Tibial nerve (tissue), 4 donors: Measurements from ENCODE around the gene ATP8B1. TPM values are rescaled to one million over a fixed set of nuclear protein-coding genes. Genes with fewer than 3 reads are reported as not detected.

Experiments
- DNase-seq, 2 donors: peaks; one replicate each; pipeline ENCODE4 v3.0.0-alpha.2; 2019; ENCODE audit warnings: low spot score in 2 of 2
- H3K27ac ChIP-seq, 4 donors: fragments of 200-600 bp; sonication (generic) in 3 of 4; one replicate each; pipeline ENCODE4 v1.5.1; 2017 to 2019; ENCODE audit warnings: mild to moderate bottlenecking in 1 of 4
- H3K27me3 ChIP-seq, 2 donors: fragments of 200-600 bp; sonication (generic) in 1 of 2; one replicate each; pipeline versions ENCODE4 v1.5.1 to v1.6.0; 2017 to 2019
- H3K36me3 ChIP-seq, 3 donors: fragments of 200-600 bp; sonication (generic); one replicate each; pipeline ENCODE4 v1.5.1; 2018 to 2019
- H3K4me1 ChIP-seq, 4 donors: fragments of 200-600 bp; sonication (generic) in 3 of 4; one replicate each; pipeline ENCODE4 v1.5.1; 2017 to 2019
- H3K4me3 ChIP-seq, 4 donors: fragments of 200-600 bp; sonication (generic) in 3 of 4; one replicate each; pipeline ENCODE4 v1.5.1; 2017 to 2019; ENCODE audit warnings: mild to moderate bottlenecking in 1 of 4, moderate library complexity in 1 of 4
- H3K9me3 ChIP-seq, 4 donors: fragments of 200-600 bp; sonication (generic) in 3 of 4; one replicate each; pipeline ENCODE4 v1.5.1; 2017 to 2019
- EP300 ChIP-seq, 2 donors: sonication (generic); formaldehyde crosslinking; IDR thresholded peaks; one replicate each; pipeline ENCODE4 v1.6.1; 2017; ENCODE audit warnings: antibody characterized with exemption in 2 of 2, mild to moderate bottlenecking in 1 of 2
- POLR2A ChIP-seq, 2 donors: fragments of 450-650 bp; IDR thresholded peaks; one replicate each; pipeline ENCODE4 v1.6.1; 2017; ENCODE audit warnings: antibody characterized with exemption in 2 of 2, mild to moderate bottlenecking in 2 of 2, moderate library complexity in 2 of 2
- WGBS, 2 donors: methylation state at CpG; one replicate each; pipeline ENCODE4 v1.1.5; 2018; 5-methylcytosine and 5-hydroxymethylcytosine counted together
- total RNA-seq, 4 donors: library from RNA; depleted of rRNA; stranded (reverse); fragments of >200 nt; gene quantifications; one replicate each; pipeline ENCODE4 v1.1.0, GENCODE V29; 2016
- TF ChIP-seq, protein P1 (sequence below), 5 experiments: fragments of 200-600 bp in 3 of 5; fragments of 450-650 bp in 2 of 5; sonication (generic) in 3 of 5; IDR thresholded peaks; one replicate each; pipeline ENCODE4 v1.5.1; 2016 to 2019; ENCODE audit warnings: antibody characterized with exemption in 5 of 5, mild to moderate bottlenecking in 3 of 5, moderate library complexity in 2 of 5

Gene ATP8B1
- total RNA-seq, 4 donors from 2014 or later = 8.0 to 25.8 (median 12.4) TPM

GRCh38 chr18:57691363-57691762, 111.8 kb downstream of the ATP8B1 start:
- Histone ChIP-seq H3K27ac (no peak overlapping the region), H3K9me3 (peaks cover 0 to 4% (median 0%) of the 10 kb centered on the region in 4 donors), H3K4me3 (no peak overlapping the region), H3K36me3 (peaks cover 0 to 23% (median 0%) of the 10 kb centered on the region in 3 donors), H3K4me1 (no peaks in the 10 kb centered on the region), H3K27me3 (no peaks in the 10 kb centered on the region)
- no peak for DNase-seq
- no peak for TF ChIP-seq POLR2A (IDR thresholded peaks at IDR 0.05)
- no peak for TF ChIP-seq EP300 (IDR thresholded peaks at IDR 0.05)
- TF ChIP-seq, protein P1, sequence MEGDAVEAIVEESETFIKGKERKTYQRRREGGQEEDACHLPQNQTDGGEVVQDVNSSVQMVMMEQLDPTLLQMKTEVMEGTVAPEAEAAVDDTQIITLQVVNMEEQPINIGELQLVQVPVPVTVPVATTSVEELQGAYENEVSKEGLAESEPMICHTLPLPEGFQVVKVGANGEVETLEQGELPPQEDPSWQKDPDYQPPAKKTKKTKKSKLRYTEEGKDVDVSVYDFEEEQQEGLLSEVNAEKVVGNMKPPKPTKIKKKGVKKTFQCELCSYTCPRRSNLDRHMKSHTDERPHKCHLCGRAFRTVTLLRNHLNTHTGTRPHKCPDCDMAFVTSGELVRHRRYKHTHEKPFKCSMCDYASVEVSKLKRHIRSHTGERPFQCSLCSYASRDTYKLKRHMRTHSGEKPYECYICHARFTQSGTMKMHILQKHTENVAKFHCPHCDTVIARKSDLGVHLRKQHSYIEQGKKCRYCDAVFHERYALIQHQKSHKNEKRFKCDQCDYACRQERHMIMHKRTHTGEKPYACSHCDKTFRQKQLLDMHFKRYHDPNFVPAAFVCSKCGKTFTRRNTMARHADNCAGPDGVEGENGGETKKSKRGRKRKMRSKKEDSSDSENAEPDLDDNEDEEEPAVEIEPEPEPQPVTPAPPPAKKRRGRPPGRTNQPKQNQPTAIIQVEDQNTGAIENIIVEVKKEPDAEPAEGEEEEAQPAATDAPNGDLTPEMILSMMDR (IDR thresholded peaks at IDR 0.05) = no peak
- 71 to 86% methylated on average over 3 of the region's 3 CpGs for WGBS, 2 donors

- Histone ChIP-seq H3K27me3 (no peaks in the 10 kb centered on the region), H3K4me1 (no peaks in the 10 kb centered on the region), H3K27ac (no peak overlapping the region), H3K9me3 (peaks cover 0 to 4% (median 0%) of the 10 kb centered on the region in 4 donors), H3K36me3 (peaks cover 0 to 26% (median 0%) of the 10 kb centered on the region in 3 donors), H3K4me3 (no peak overlapping the region)
- 86 to 88% methylated on average over 8 of the region's 8 CpGs for WGBS, 2 donors
- TF ChIP-seq, protein P1 (IDR thresholded peaks at IDR 0.05) = no peak
- TF ChIP-seq POLR2A (IDR thresholded peaks at IDR 0.05) (no peak), EP300 (IDR thresholded peaks at IDR 0.05) (no peak)
- no peak for DNase-seq
These were observed 115.1 kb downstream of the ATP8B1 start for GRCh38 chr18:57687970-57688369.

DNA sequence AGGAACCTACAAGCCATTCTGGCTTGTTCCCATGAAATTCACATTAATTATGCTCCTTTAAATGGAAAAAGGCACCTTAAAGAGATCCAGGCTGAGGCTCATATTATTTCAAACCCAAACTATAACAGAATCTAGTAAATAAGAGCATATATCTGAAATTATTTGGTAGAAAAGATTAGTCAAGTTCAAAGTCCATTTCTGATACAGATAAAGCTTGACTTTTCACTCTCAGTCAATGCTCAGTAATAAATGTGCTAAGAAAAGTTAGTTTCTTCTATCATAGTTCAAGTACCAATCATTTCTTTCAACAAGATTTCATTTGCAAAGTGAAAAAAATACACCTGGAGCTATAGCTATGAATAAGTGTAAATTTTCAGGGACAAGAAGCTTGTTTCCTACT, 119.6 kb downstream of the ATP8B1 start:
- Histone ChIP-seq H3K27ac (no peak overlapping the region), H3K36me3 (peaks cover 0 to 36% (median 0%) of the 10 kb centered on the region in 3 donors), H3K9me3 (peaks cover 0 to under 1% (median 0%) of the 10 kb centered on the region in 4 donors), H3K27me3 (no peaks in the 10 kb centered on the region), H3K4me3 (no peak overlapping the region), H3K4me1 (no peaks in the 10 kb centered on the region)
- no peak for DNase-seq
- TF ChIP-seq, protein P1 (IDR thresholded peaks at IDR 0.05) = no peak
- TF ChIP-seq POLR2A (IDR thresholded peaks at IDR 0.05) = no peak
- no peak for TF ChIP-seq EP300 (IDR thresholded peaks at IDR 0.05)

- Histone ChIP-seq H3K9me3 (peaks cover 0 to 5% (median 0%) of the 10 kb centered on the region in 4 donors), H3K4me3 (no peak overlapping the region), H3K27me3 (no peaks in the 10 kb centered on the region), H3K27ac (no peak overlapping the region), H3K36me3 (peaks cover 0 to 21% (median 0%) of the 10 kb centered on the region in 3 donors), H3K4me1 (no peaks in the 10 kb centered on the region)
- 73 to 74% methylated on average over 10 of the region's 10 CpGs for WGBS, 2 donors
- DNase-seq = no peak
- TF ChIP-seq, protein P1 (IDR thresholded peaks at IDR 0.05) = no peak
These were observed 125.6 kb downstream of the ATP8B1 start for GRCh38 chr18:57677262-57678211.

GRCh38 chr18:57674891-57675290, 128.2 kb downstream of the ATP8B1 start:
- no peak for DNase-seq
- Histone ChIP-seq H3K36me3 (peaks cover 0 to 5% (median 0%) of the 10 kb centered on the region in 3 donors), H3K4me3 (no peak overlapping the region), H3K9me3 (peaks cover 0 to 5% (median 0%) of the 10 kb centered on the region in 4 donors), H3K27me3 (no peaks in the 10 kb centered on the region), H3K27ac (no peak overlapping the region), H3K4me1 (no peaks in the 10 kb centered on the region)
- WGBS, 2 donors = 64 to 77% methylated on average over 5 of the region's 5 CpGs
- TF ChIP-seq, protein P1 (IDR thresholded peaks at IDR 0.05) = no peak
- TF ChIP-seq POLR2A (IDR thresholded peaks at IDR 0.05) (no peak), EP300 (IDR thresholded peaks at IDR 0.05) (no peak)
